Loucy (cell line): ENCODE data around the gene GRK6.

Experiments used
- EZH2phosphoT487 ChIP-seq: fragments of 200-600 bp; IDR thresholded peaks from 2 replicates; pipeline ENCODE4 v1.6.1; 2018; ENCODE audit warnings: antibody characterized with exemption, mild to moderate bottlenecking, moderate library complexity, borderline replicate concordance
- TF ChIP-seq, protein P1 (sequence below): fragments of 200-600 bp; sonication (generic); conservative IDR thresholded peaks from 2 replicates; pipeline ENCODE4 v1.5.1; 2014; ENCODE audit warnings: mild to moderate bottlenecking, antibody characterized with exemption, low read length

DNA sequence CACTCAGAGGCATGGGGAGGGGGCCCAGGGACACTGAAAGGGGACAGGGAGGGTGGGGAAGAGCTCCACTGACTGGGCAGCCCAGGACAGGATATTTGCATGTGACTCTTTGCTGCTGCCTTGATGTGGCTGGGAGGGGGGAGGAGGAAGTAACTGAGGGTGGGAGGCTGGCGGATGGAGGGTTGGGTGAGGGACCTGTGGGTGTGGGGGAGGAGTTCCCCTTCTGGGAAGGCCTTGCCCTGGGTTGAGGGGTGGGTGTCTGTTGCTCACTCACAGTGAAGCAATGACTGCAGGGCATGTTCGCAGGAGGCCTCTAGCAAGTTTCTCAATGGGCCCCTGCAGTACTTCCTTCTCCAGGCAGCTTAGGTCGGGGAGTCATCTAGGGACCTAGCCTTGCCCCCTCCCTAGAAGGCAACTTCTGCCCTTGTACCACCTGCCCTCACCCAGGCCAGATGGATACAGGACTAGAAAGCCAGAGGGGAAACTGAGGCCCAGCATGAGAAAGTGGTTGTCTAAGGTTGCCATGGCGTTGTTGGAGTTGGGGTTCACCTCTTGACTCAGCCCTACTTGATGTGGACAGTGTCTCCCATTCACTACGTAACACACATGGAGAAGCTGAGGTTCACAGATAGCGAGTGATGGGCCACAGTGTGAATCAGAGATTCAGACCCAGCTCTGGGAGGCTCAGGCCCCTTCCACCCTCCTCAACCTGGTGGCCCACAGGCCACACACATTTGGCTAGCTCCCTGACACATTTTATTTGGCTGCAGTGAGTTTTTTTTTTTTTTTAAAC, 3.0 kb downstream of the GRK6 start:
- TF ChIP-seq, protein P1, sequence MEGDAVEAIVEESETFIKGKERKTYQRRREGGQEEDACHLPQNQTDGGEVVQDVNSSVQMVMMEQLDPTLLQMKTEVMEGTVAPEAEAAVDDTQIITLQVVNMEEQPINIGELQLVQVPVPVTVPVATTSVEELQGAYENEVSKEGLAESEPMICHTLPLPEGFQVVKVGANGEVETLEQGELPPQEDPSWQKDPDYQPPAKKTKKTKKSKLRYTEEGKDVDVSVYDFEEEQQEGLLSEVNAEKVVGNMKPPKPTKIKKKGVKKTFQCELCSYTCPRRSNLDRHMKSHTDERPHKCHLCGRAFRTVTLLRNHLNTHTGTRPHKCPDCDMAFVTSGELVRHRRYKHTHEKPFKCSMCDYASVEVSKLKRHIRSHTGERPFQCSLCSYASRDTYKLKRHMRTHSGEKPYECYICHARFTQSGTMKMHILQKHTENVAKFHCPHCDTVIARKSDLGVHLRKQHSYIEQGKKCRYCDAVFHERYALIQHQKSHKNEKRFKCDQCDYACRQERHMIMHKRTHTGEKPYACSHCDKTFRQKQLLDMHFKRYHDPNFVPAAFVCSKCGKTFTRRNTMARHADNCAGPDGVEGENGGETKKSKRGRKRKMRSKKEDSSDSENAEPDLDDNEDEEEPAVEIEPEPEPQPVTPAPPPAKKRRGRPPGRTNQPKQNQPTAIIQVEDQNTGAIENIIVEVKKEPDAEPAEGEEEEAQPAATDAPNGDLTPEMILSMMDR = no peak
- no peak for TF ChIP-seq EZH2phosphoT487
